ENCODE data around the gene DOK1.

GRCh38 chr2:74531666-74532065, 22.9 kb upstream of the DOK1 start:
- TF ChIP-seq CTCF (IDR thresholded peaks at IDR 0.05 in 8 of 11, conservative IDR thresholded peaks at IDR 0.05 in 3 of 11): no peak
- no peak for TF ChIP-seq POLR2AphosphoS5 (IDR thresholded peaks at IDR 0.05)
- TF ChIP-seq POLR2A (IDR thresholded peaks at IDR 0.05): no peak
